ENCODE results near the gene ITPKC. TPM values are rescaled to one million over a fixed set of nuclear protein-coding genes. Genes with fewer than 3 reads are reported as not detected.
A peak's percentile ranks its signal among the peaks of the same experiment; 100 is the strongest.

The ITPKC gene
- total and polyA plus RNA-seq, 9 of the 15 experiments (the other 6 are each of a cell fraction or from before 2014, with no cell fraction given): 0.08 to 9.3 (median 5.8) TPM

- TF ChIP-seq TSC22D4 (tag; IDR thresholded peaks at IDR 0.05) (no peak), MNT (conservative IDR thresholded peaks at IDR 0.05) (peak; percentile 85 to 92), CTBP1 (IDR thresholded peaks at IDR 0.05; ENCODE audit: borderline replicate concordance) (no peak; the same call in 1 of the 2 replicates), ZNF41 (CRISPR knock-in tag; conservative IDR thresholded peaks at IDR 0.05) (peak; percentile 28; the same call in 1 of the 2 replicates), ELF2 (CRISPR knock-in tag; IDR thresholded peaks at IDR 0.05) (0 out of 2 replicates have a peak, but pooled peaks have one; percentile 36), CHD4 (IDR thresholded peaks at IDR 0.05; ENCODE audit: insufficient read depth, insufficient replicate concordance, low read depth, low read length, poor library complexity, severe bottlenecking) (no peak), CGGBP1 (CRISPR knock-in tag; IDR thresholded peaks at IDR 0.05) (no peak), HDGF (IDR thresholded peaks at IDR 0.05) (no peak; the same call in 1 of the 2 replicates), ZNF282 (CRISPR knock-in tag; IDR thresholded peaks at IDR 0.05) (0 out of 2 replicates have a peak, but pooled peaks have one; percentile 25), MAFF (IDR thresholded peaks at IDR 0.05; ENCODE audit: low read length) (peak; percentile 72), MEF2D (tag; conservative IDR thresholded peaks at IDR 0.05; ENCODE audit: low read depth) (0 out of 2 replicates have a peak, but pooled peaks have one; percentile 25), PPARD (CRISPR knock-in tag; IDR thresholded peaks at IDR 0.05) (no peak), CXXC5 (CRISPR knock-in tag; IDR thresholded peaks at IDR 0.05) (peak; percentile 62), ESRRA (IDR thresholded peaks at IDR 0.05; ENCODE audit: borderline replicate concordance, low read depth) (no peak), ZNF24 (IDR thresholded peaks at IDR 0.05) (no peak), HNRNPUL1 (IDR thresholded peaks at IDR 0.05; ENCODE audit: low read length) (no peak), TAF7 (tag; IDR thresholded peaks at IDR 0.05) (peak; percentile 62), HMGN3 (IDR thresholded peaks at IDR 0.05; ENCODE audit: borderline replicate concordance, extremely low read depth, insufficient read length, low read depth, low read length) (peak; percentile 52), SRF (CRISPR knock-in tag; IDR thresholded peaks at IDR 0.05) (peak in 1 of 2 experiments; percentile 20; a peak in 1 of 4 replicates), ZNF3 (CRISPR knock-in tag; IDR thresholded peaks at IDR 0.05) (no peak), RBM22 (IDR thresholded peaks at IDR 0.05; ENCODE audit: low read depth, low read length, poor library complexity, severe bottlenecking) (no peak), PHF20 (IDR thresholded peaks at IDR 0.05; ENCODE audit: partially characterized antibody) (no peak), XRCC5 (IDR thresholded peaks at IDR 0.05; ENCODE audit: low read depth, low read length) (no peak), TCF15 (CRISPR knock-in tag; IDR thresholded peaks at IDR 0.05) (peak; percentile 71; the same call in 1 of the 2 replicates)
These were observed 26.1 kb upstream of the ITPKC start (continued) for GRCh38 chr19:40690693-40691420.
